Activated CD8-positive, alpha-beta memory T cell treated with anti-CD3 and anti-CD28 coated beads, Interleukin-2, amount 10 ng/mL, durations not matched to agents 7 days and 5 days (primary cell): Measurements from ENCODE around the gene CHERP. TPM values are rescaled to one million over a fixed set of nuclear protein-coding genes. Genes with fewer than 3 reads are reported as not detected.
"Not testable (repeated sequence)": the region's sequence is repeated elsewhere in the genome, so short reads cannot be mapped to it uniquely, and the experiment has no call there.

Source experiments
- ATAC-seq: fragments of 150-1000 bp; cut with Tn5 transposase; one replicate; pipeline ENCODE4 v1.10.0; 2021; ENCODE audit warnings: moderate library complexity
- CTCF ChIA-PET: fragments of 350-600 bp; sonication (Branson Sonifier 250); formaldehyde crosslinking; loops from one replicate; lab custom pipeline; 2021; ENCODE audit warnings: antibody characterized with exemption; lab: Charles Lee
- DNase-seq: peaks from one replicate; pipeline ENCODE4 v3.0.0-alpha.2; 2020
- H3K27ac Mint-ChIP-seq: one replicate; pipeline ENCODE4 v1.8.0; 2021; ENCODE audit warnings: mild to moderate bottlenecking, mixed read lengths
- H3K27me3 Mint-ChIP-seq: one replicate; pipeline ENCODE4 v1.8.0; 2021; ENCODE audit warnings: mixed read lengths
- H3K36me3 Mint-ChIP-seq: one replicate; pipeline ENCODE4 v1.8.0; 2021; ENCODE audit warnings: mild to moderate bottlenecking, mixed read lengths
- H3K4me1 Mint-ChIP-seq: one replicate; pipeline ENCODE4 v1.8.0; 2021; ENCODE audit warnings: mixed read lengths
- H3K4me3 Mint-ChIP-seq: one replicate; pipeline ENCODE4 v1.8.0; 2021; ENCODE audit warnings: mild to moderate bottlenecking, moderate library complexity, mixed read lengths
- H3K9me3 Mint-ChIP-seq: one replicate; pipeline ENCODE4 v1.8.0; 2022; ENCODE audit warnings: low read depth, mixed read lengths
- total RNA-seq, 2 experiments: library from RNA; stranded (reverse); gene quantifications; one replicate each; pipeline ENCODE4 v1.2.3, GENCODE V29; 2021

Gene CHERP
- total RNA-seq, 2 experiments from 2014 or later = 66.5 to 74.5 TPM

DNA sequence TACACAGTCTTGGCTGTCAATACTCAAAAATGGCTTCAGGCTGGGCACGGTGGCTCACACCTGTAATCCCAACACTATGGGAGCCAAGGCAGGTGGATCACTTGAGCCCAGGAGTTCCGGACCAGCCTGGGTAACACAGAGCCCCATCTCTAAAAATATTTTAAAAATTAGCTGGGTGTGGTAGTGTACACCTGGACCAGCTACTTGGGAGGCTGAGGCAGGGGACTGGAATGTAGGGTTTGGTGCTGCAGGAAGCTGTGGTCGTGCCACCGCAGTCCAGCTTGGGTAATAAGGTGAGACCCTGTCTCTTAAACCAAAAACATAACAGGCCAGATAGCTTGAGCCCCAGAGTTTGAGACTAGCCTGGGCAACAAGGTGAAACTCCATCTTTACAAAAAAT, 6.7 kb upstream of the CHERP start:
- H3K9me3 Mint-ChIP-seq = no peaks in the 10 kb centered on the region
- peak overlapping the region; percentile 43 for H3K27ac Mint-ChIP-seq
- CTCF ChIA-PET = interaction anchor here (1.7 kb wide), 1 partner anchor 64 kb away, joined by 3 read pairs; no protein-coding TSS in a partner anchor
- ATAC-seq (no peak), DNase-seq (no peak)
- H3K27me3 Mint-ChIP-seq = no peaks in the 10 kb centered on the region
- H3K36me3 Mint-ChIP-seq = peaks cover 23% of the 10 kb centered on the region
- peaks cover 45% of the 10 kb centered on the region for H3K4me1 Mint-ChIP-seq
- H3K4me3 Mint-ChIP-seq = no peak overlapping the region

- peaks cover 17% of the 10 kb centered on the region for H3K36me3 Mint-ChIP-seq
- ATAC-seq (no peak), DNase-seq (no peak)
- H3K4me1 Mint-ChIP-seq = peaks cover 53% of the 10 kb centered on the region
- no peaks in the 10 kb centered on the region for H3K27me3 Mint-ChIP-seq
- peak overlapping the region; percentile 20 for H3K4me3 Mint-ChIP-seq
- CTCF ChIA-PET = no interaction called here
- H3K27ac Mint-ChIP-seq = peak overlapping the region; percentile 63
- H3K9me3 Mint-ChIP-seq = no peaks in the 10 kb centered on the region
These were observed 2.4 kb upstream of the CHERP start for GRCh38 chr19:16544473-16545231.

GRCh38 chr19:16543734-16544133, 1.5 kb upstream of the CHERP start:
- Mint-ChIP-seq H3K36me3 (peaks cover 24% of the 10 kb centered on the region), H3K27ac (peak overlapping the region; percentile 90), H3K4me1 (peaks cover 53% of the 10 kb centered on the region), H3K4me3 (peak overlapping the region; percentile 81)
- ATAC-seq, H3K27me3 Mint-ChIP-seq, DNase-seq, H3K9me3 Mint-ChIP-seq: not testable (repeated sequence)
- CTCF ChIA-PET = interaction anchor here (1.0 to 1.4 kb wide), 2 partner anchors 84 to 102 kb away, joined by 4 to 5 read pairs; partner anchors contain the start of gene MED26

DNA sequence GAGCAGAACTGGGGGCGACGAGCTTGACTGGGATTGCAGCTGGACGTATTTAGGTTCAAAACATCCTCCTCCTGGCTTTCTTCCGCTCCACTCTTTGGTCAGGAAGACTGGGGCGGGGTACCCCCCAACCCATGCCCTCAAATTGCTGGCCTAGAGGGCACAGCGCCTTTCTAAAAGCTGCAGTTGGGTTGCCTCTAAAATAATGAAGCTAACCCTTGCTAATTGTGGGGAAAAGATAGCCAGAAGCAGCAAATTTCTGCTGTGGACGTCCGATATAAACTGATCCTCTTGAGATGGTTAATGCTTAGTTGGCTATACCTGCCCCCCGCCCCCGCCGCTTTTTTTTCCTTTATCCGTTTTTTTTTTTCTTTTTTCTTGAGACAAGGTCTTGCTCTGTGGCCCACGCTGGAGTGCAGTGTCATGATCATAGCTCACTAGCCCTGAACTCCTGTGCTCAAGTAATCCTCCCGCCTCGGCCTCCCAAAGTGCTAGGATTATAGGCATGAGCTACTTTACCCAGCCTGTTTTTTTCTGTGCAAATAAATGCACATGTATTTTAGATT, 754 bp upstream of the CHERP start:
- Mint-ChIP-seq H3K4me3 (peak overlapping the region; percentile 81), H3K9me3 (no peaks in the 10 kb centered on the region), H3K27me3 (no peaks in the 10 kb centered on the region), H3K27ac (peak overlapping the region; percentile 90), H3K36me3 (peaks cover 30% of the 10 kb centered on the region), H3K4me1 (peaks cover 53% of the 10 kb centered on the region)
- ATAC-seq (no peak), DNase-seq (no peak)
- CTCF ChIA-PET = interaction anchor here (0.8 to 1.4 kb wide), 4 partner anchors 85 to 119 kb away, joined by 3 to 5 read pairs (median 4); partner anchors contain the start of genes MED26 and SMIM7

GRCh38 chr19:16541526-16542044, 652 bp downstream of the CHERP start:
- peak overlapping the region; percentile 81 for H3K4me3 Mint-ChIP-seq
- H3K4me1 Mint-ChIP-seq = peaks cover 51% of the 10 kb centered on the region
- no peaks in the 10 kb centered on the region for H3K9me3 Mint-ChIP-seq
- peak overlapping the region; percentile 73 for H3K27ac Mint-ChIP-seq
- no peaks in the 10 kb centered on the region for H3K27me3 Mint-ChIP-seq
- ATAC-seq (peak; percentile 5), DNase-seq (peak; percentile 54)
- CTCF ChIA-PET = interaction anchor here (0.9 to 1.2 kb wide), 4 partner anchors 33 to 131 kb away, joined by 3 read pairs; no protein-coding TSS in a partner anchor
- H3K36me3 Mint-ChIP-seq = peaks cover 35% of the 10 kb centered on the region

- Mint-ChIP-seq H3K4me1 (peaks cover 49% of the 10 kb centered on the region), H3K36me3 (peaks cover 39% of the 10 kb centered on the region), H3K27me3 (no peaks in the 10 kb centered on the region), H3K9me3 (no peaks in the 10 kb centered on the region), H3K4me3 (peak overlapping the region; percentile 81), H3K27ac (no peak overlapping the region)
- DNase-seq (no peak), ATAC-seq (no peak)
- CTCF ChIA-PET = interaction anchor here (0.6 to 1.2 kb wide), 5 partner anchors 34 to 741 kb away, joined by 3 to 4 read pairs (median 3); partner anchors contain the start of gene ANKLE1
These were observed 1.3 kb downstream of the CHERP start for GRCh38 chr19:16540948-16541347.

GRCh38 chr19:16537111-16537510, 5.1 kb downstream of the CHERP start:
- Mint-ChIP-seq H3K36me3 (peaks cover 49% of the 10 kb centered on the region), H3K9me3 (no peaks in the 10 kb centered on the region)

GRCh38 chr19:16536130-16536529, 6.1 kb downstream of the CHERP start:
- no peak for ATAC-seq
- CTCF ChIA-PET = no interaction called here
- peaks cover 24% of the 10 kb centered on the region for H3K4me1 Mint-ChIP-seq
- no peaks in the 10 kb centered on the region for H3K27me3 Mint-ChIP-seq
- no peaks in the 10 kb centered on the region for H3K9me3 Mint-ChIP-seq
- H3K27ac Mint-ChIP-seq = no peak overlapping the region
- H3K4me3 Mint-ChIP-seq = no peak overlapping the region
- DNase-seq = no peak
- peaks cover 53% of the 10 kb centered on the region for H3K36me3 Mint-ChIP-seq

More at GRCh38 chr19:16537111-16537510, 5.1 kb downstream of the CHERP start:
- peaks cover 28% of the 10 kb centered on the region for H3K4me1 Mint-ChIP-seq
- DNase-seq (no peak), ATAC-seq (no peak)
- no peak overlapping the region for H3K4me3 Mint-ChIP-seq
- CTCF ChIA-PET = interaction anchor here (0.6 kb wide), 1 partner anchor 392 kb away, joined by 3 read pairs; no protein-coding TSS in a partner anchor
- no peaks in the 10 kb centered on the region for H3K27me3 Mint-ChIP-seq
- H3K27ac Mint-ChIP-seq = no peak overlapping the region

DNA sequence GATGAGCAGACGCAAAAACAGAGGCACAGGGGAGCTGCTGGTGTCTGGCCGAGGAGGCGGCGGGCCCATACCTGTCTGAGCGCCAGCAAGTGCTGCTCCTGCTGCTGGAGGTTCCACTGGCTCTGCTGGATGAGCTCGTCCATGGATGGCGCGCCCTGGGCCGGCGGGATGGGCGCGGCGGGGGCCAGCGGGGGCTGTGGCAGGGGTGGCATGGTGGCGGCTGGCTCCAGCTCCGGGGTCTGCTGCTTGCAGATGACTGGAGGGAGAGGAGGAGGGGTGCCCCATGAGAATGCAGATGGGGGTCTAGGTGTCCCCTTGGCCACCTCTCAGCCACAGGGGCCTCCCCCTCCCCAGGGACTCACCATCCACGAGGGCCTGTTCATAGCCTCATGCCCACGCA, 6.9 kb downstream of the CHERP start:
- H3K27ac Mint-ChIP-seq = no peak overlapping the region
- H3K4me3 Mint-ChIP-seq = no peak overlapping the region

DNA sequence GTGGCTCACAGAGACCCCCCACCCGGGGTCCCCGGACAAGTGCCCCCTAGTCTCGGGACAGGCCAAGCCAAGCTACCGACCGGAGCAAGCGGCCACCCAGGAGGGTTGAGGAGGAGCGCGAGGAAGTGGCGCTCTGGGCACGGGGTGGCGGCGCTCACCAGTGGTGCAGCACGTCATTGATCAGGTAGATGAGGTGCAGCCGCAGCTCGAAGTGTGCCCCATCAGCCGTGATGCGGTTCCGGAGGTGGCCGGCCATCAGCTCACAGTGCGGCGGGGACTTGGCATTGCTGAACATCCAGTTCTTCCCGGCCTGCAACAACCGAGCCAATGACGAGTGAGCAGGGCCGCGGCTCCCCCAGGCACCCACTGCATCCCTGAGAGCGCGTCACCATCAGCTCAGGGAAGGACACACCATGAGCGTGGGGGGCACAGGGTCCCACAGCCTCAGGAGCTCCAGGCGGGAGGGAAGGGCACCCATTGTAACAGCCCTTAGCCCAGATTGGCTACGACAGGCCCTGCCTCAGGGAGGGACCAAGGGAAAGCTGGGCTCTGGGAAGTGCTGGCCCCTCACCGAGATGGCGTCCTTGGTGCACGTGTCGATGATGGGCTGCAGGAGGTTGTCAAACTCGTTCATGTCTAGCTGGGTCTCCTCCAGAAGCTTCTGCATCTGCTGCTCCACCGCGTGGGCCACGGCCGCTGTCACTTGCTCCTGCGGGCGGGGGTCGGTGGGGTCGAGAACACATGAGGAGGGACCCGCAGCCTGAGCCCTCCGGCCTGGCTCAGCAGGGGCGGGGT, 9.6 kb downstream of the CHERP start:
- Mint-ChIP-seq H3K36me3 (peaks cover 51% of the 10 kb centered on the region), H3K4me1 (peaks cover 1% of the 10 kb centered on the region), H3K27ac (no peak overlapping the region), H3K4me3 (no peak overlapping the region), H3K9me3 (no peaks in the 10 kb centered on the region), H3K27me3 (no peaks in the 10 kb centered on the region)
- ATAC-seq = no peak
- DNase-seq = no peak
- CTCF ChIA-PET = no interaction called here

More for the DNA sequence above, 6.9 kb downstream of the CHERP start:
- CTCF ChIA-PET = no interaction called here
- H3K9me3 Mint-ChIP-seq = no peaks in the 10 kb centered on the region
- ATAC-seq = no peak
- no peak for DNase-seq
- peaks cover 54% of the 10 kb centered on the region for H3K36me3 Mint-ChIP-seq
- peaks cover 17% of the 10 kb centered on the region for H3K4me1 Mint-ChIP-seq
- H3K27me3 Mint-ChIP-seq = no peaks in the 10 kb centered on the region

DNA sequence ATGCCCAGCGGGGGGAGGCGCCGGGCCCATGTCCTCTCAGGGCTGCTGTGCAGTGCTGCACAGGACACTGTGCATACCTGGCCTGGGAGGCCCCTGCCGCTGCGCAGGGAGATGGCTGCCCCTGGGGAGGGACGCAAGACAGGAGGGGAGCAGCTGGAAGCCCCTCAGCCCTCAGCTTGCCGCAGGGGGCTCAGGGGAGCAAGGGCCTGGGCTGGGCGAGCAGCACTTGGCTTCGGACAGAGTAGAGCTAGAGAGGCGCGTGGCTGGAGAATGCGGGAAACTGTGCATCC, 10.9 kb downstream of the CHERP start:
- no peaks in the 10 kb centered on the region for H3K27me3 Mint-ChIP-seq

GRCh38 chr19:16530540-16531379, 11.5 kb downstream of the CHERP start:
- DNase-seq = no peak
- CTCF ChIA-PET = no interaction called here
- peaks cover 49% of the 10 kb centered on the region for H3K36me3 Mint-ChIP-seq

More for the DNA sequence above, 10.9 kb downstream of the CHERP start:
- no peaks in the 10 kb centered on the region for H3K9me3 Mint-ChIP-seq
- DNase-seq = no peak
- H3K36me3 Mint-ChIP-seq = peaks cover 49% of the 10 kb centered on the region
- H3K27ac Mint-ChIP-seq = no peak overlapping the region
- CTCF ChIA-PET = no interaction called here
- H3K4me3 Mint-ChIP-seq = no peak overlapping the region
- no peaks in the 10 kb centered on the region for H3K4me1 Mint-ChIP-seq
- no peak for ATAC-seq

More at GRCh38 chr19:16530540-16531379, 11.5 kb downstream of the CHERP start:
- Mint-ChIP-seq H3K4me3 (no peak overlapping the region), H3K9me3 (no peaks in the 10 kb centered on the region), H3K4me1 (no peaks in the 10 kb centered on the region), H3K27ac (no peak overlapping the region), H3K27me3 (no peaks in the 10 kb centered on the region)
- ATAC-seq = no peak
